DMS153 (cell line): ENCODE results near the gene CTDSP2.
"Not testable (repeated sequence)": the region's sequence is repeated elsewhere in the genome, so short reads cannot be mapped to it uniquely, and the experiment has no call there.

Source experiments
- DNase-seq: peaks from one replicate; lab custom pipeline; 2025; lab: John Stamatoyannopoulos, UW

CTDSP2 gene

GRCh38 chr12:57846577-57847319 lies at the start of gene CTDSP2:
CTDSP2 (minus strand) TSS chr12:57846729; CDS start chr12:57846435, 294 bp downstream.
- peak; percentile 96 for DNase-seq

GRCh38 chr12:57896115-57896433 lies 49.5 kb upstream of the CTDSP2 start:
- no peak for DNase-seq

- no peak for DNase-seq
Observed at GRCh38 chr12:57895389-57896114, 49.0 kb upstream of the CTDSP2 start.

- DNase-seq, result peak; percentile 13
Observed at GRCh38 chr12:57894399-57895292, 48.1 kb upstream of the CTDSP2 start.

GRCh38 chr12:57893431-57894353 lies 47.2 kb upstream of the CTDSP2 start:
- DNase-seq, result peak; percentile 48

GRCh38 chr12:57892232-57892972 lies 45.9 kb upstream of the CTDSP2 start:
- no peak for DNase-seq

GRCh38 chr12:57891542-57892228 lies 45.2 kb upstream of the CTDSP2 start:
- DNase-seq, result no peak

GRCh38 chr12:57890191-57891115 lies 43.9 kb upstream of the CTDSP2 start:
- DNase-seq, result peak; percentile 11

- peak; percentile 58 for DNase-seq
Observed at GRCh38 chr12:57889500-57889989, 43.0 kb upstream of the CTDSP2 start.

- DNase-seq, result peak; percentile 94
Observed at GRCh38 chr12:57888409-57889157, 42.1 kb upstream of the CTDSP2 start.

- peak; percentile 51 for DNase-seq
Observed at GRCh38 chr12:57887631-57888408, 41.3 kb upstream of the CTDSP2 start.

GRCh38 chr12:57886964-57887363 lies 40.4 kb upstream of the CTDSP2 start:
- DNase-seq, result not testable (repeated sequence)

- DNase-seq, result no peak
Observed at GRCh38 chr12:57886542-57886941, 40.0 kb upstream of the CTDSP2 start.

- DNase-seq, result no peak
Observed at GRCh38 chr12:57885207-57885606, 38.7 kb upstream of the CTDSP2 start.

- peak; percentile 2 for DNase-seq
Observed at GRCh38 chr12:57883700-57884099, 37.2 kb upstream of the CTDSP2 start.

- no peak for DNase-seq
Observed at GRCh38 chr12:57883057-57883456, 36.5 kb upstream of the CTDSP2 start.

GRCh38 chr12:57882575-57882974 lies 36.0 kb upstream of the CTDSP2 start:
- no peak for DNase-seq
